OCI-LY3 (cell line): ENCODE data around the gene MDFIC.

Experiments
- H2AFZ ChIP-seq: fragments of 200-600, 300-600 bp; shearing (Covaris generic); 2 replicates; pipeline ENCODE4 v1.6.0; 2014; ENCODE audit warnings: antibody characterized with exemption, low read depth, low read length
- H3K27ac ChIP-seq: fragments of 200-600, 300-600 bp; sonication (generic); 2 replicates; pipeline ENCODE4 v1.5.1; 2014; ENCODE audit warnings: mild to moderate bottlenecking, low read length, moderate library complexity, mixed read lengths
- H3K27me3 ChIP-seq: fragments of 200-600, 300-600 bp; sonication (generic); 2 replicates; pipeline ENCODE4 v1.6.1; 2014; ENCODE audit warnings: low read depth, low read length, mixed read lengths
- H3K36me3 ChIP-seq: fragments of 200-600, 300-600 bp; sonication (generic); replicated peaks from 2 replicates; pipeline ENCODE3; 2014; ENCODE audit warnings: low read depth, low read length, mixed read lengths
- H3K4me1 ChIP-seq: fragments of 300-600, 200-600 bp; sonication (generic); 2 replicates; pipeline ENCODE4 v1.6.1; 2014; ENCODE audit warnings: low read length, mixed read lengths
- H3K4me2 ChIP-seq: fragments of 200-600, 300-600 bp; sonication (generic); 2 replicates; pipeline ENCODE4 v1.6.1; 2014; ENCODE audit warnings: low read length, mixed read lengths
- H3K4me3 ChIP-seq: fragments of 300-600, 200-600 bp; sonication (generic); 2 replicates; pipeline ENCODE4 v1.5.1; 2014; ENCODE audit warnings: antibody characterized with exemption, mild to moderate bottlenecking, low read length, moderate library complexity
- H3K79me2 ChIP-seq: fragments of 300-600, 200-600 bp; shearing (Covaris generic); 2 replicates; pipeline ENCODE4 v1.6.1; 2014; ENCODE audit warnings: mild to moderate bottlenecking, low read length, mixed read lengths
- H3K9ac ChIP-seq: fragments of 300-600, 200-600 bp; shearing (Covaris generic); 2 replicates; pipeline ENCODE4 v1.6.0; 2014; ENCODE audit warnings: mild to moderate bottlenecking, low read length, moderate library complexity
- H3K9me3 ChIP-seq: fragments of 200-600, 300-600 bp; shearing (Covaris generic); 2 replicates; pipeline ENCODE4 v1.6.1; 2014; ENCODE audit warnings: low read length, mixed read lengths; ENCODE audit not compliant: insufficient read depth
- H4K20me1 ChIP-seq: fragments of 200-600, 300-600 bp; sonication (generic); 2 replicates; pipeline ENCODE4 v1.6.1; 2016; ENCODE audit warnings: low read length, mixed read lengths; ENCODE audit not compliant: insufficient read depth
- EZH2phosphoT487 ChIP-seq: fragments of 200-600 bp; shearing (Covaris generic); IDR thresholded peaks from 2 replicates; pipeline ENCODE4 v1.6.1; 2018; ENCODE audit warnings: antibody characterized with exemption, mixed run types, low read depth
- TF ChIP-seq, protein P1 (sequence below): fragments of 200-600, 300-600 bp; sonication (generic); IDR thresholded peaks from 2 replicates; pipeline ENCODE4 v1.5.1; 2014; ENCODE audit warnings: antibody characterized with exemption, low read length, low read depth

The MDFIC gene

GRCh38 chr7:114930829-114931655, 9.1 kb downstream of the MDFIC start:
- Histone ChIP-seq H4K20me1 (peaks cover 10% of the 10 kb centered on the region; the same call in 1 of the 2 replicates), H3K36me3 (peaks cover 13% of the 10 kb centered on the region), H3K4me3 (peak overlapping the region; percentile 72), H3K27ac (peak overlapping the region; percentile 96), H3K9me3 (no peaks in the 10 kb centered on the region), H3K4me1 (peaks cover 94% of the 10 kb centered on the region), H3K27me3 (no peaks in the 10 kb centered on the region), H3K4me2 (peak overlapping the region; percentile 87), H3K79me2 (peaks cover 98% of the 10 kb centered on the region), H2AFZ (no peak overlapping the region), H3K9ac (peak overlapping the region; percentile 91)
- no peak for TF ChIP-seq EZH2phosphoT487
- TF ChIP-seq, protein P1, sequence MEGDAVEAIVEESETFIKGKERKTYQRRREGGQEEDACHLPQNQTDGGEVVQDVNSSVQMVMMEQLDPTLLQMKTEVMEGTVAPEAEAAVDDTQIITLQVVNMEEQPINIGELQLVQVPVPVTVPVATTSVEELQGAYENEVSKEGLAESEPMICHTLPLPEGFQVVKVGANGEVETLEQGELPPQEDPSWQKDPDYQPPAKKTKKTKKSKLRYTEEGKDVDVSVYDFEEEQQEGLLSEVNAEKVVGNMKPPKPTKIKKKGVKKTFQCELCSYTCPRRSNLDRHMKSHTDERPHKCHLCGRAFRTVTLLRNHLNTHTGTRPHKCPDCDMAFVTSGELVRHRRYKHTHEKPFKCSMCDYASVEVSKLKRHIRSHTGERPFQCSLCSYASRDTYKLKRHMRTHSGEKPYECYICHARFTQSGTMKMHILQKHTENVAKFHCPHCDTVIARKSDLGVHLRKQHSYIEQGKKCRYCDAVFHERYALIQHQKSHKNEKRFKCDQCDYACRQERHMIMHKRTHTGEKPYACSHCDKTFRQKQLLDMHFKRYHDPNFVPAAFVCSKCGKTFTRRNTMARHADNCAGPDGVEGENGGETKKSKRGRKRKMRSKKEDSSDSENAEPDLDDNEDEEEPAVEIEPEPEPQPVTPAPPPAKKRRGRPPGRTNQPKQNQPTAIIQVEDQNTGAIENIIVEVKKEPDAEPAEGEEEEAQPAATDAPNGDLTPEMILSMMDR: no peak

DNA sequence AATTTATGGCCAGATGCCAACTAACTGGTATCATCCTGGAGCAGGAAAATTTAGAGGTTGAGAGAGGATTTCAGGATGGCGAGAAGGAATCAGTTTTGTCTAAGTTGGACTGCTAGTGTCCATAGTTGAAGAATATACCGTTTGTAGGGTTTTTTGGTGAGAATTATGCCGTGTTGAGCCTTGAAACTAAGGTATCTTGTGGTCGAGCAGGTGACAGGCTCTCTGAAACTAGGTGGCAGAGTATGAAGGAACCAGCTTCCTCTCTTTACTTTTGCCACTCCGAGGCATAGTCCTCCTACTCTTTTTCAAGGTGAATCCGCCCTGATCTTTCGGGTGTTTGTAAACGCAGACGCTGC, 9.7 kb downstream of the MDFIC start:
- Histone ChIP-seq H3K27ac (peak overlapping the region; percentile 96), H3K4me1 (peaks cover 94% of the 10 kb centered on the region), H3K4me3 (peak overlapping the region; percentile 72), H3K4me2 (peak overlapping the region; percentile 87), H4K20me1 (peaks cover 14% of the 10 kb centered on the region; the same call in 1 of the 2 replicates), H3K9me3 (no peaks in the 10 kb centered on the region), H2AFZ (no peak overlapping the region), H3K79me2 (peaks cover 98% of the 10 kb centered on the region), H3K36me3 (peaks cover 11% of the 10 kb centered on the region), H3K27me3 (no peaks in the 10 kb centered on the region), H3K9ac (peak overlapping the region; percentile 91)
- TF ChIP-seq, protein P1: peak; percentile 27; the same call in 1 of the 2 replicates
- TF ChIP-seq EZH2phosphoT487: no peak

- peak overlapping the region; percentile 96 for H3K27ac ChIP-seq
- H3K9me3 ChIP-seq: no peaks in the 10 kb centered on the region
- peaks cover 98% of the 10 kb centered on the region for H3K79me2 ChIP-seq
- peaks cover 20% of the 10 kb centered on the region; the same call in 1 of the 2 replicates for H4K20me1 ChIP-seq
- peak overlapping the region; percentile 72 for H3K4me3 ChIP-seq
- TF ChIP-seq EZH2phosphoT487: no peak
- TF ChIP-seq, protein P1: no peak
- peak overlapping the region; percentile 87 for H3K4me2 ChIP-seq
- H3K27me3 ChIP-seq: no peaks in the 10 kb centered on the region
- H2AFZ ChIP-seq: no peak overlapping the region
- H3K4me1 ChIP-seq: peaks cover 88% of the 10 kb centered on the region
- peak overlapping the region; percentile 91 for H3K9ac ChIP-seq
- peaks cover 16% of the 10 kb centered on the region for H3K36me3 ChIP-seq
Observed at GRCh38 chr7:114932991-114933390, 11.1 kb downstream of the MDFIC start.

DNA sequence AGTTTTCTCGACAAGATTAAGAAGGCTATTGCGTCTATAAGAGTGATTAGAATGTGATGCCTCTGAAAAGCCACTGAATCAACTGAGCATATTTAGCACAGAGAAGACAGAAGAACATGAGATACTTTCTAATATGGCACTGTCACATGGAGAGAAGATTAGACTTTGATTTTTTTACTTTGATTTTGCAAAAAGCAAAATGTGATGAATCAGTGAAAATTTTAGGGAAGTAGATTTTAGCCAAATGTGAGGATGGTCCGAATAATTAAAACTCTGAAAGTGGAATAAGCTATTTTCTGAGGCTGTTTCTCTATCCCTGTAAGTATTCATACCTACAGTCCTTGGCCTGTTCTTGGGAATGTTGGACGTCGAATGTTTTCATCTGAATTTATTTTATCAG, 11.8 kb downstream of the MDFIC start:
- H3K9ac ChIP-seq: peak overlapping the region; percentile 91
- peaks cover 98% of the 10 kb centered on the region for H3K79me2 ChIP-seq
- no peak for TF ChIP-seq EZH2phosphoT487
- TF ChIP-seq, protein P1: no peak
- H3K4me2 ChIP-seq: peak overlapping the region; percentile 87
- peak overlapping the region; percentile 96 for H3K27ac ChIP-seq
- peaks cover 20% of the 10 kb centered on the region; the same call in 1 of the 2 replicates for H4K20me1 ChIP-seq
- H3K27me3 ChIP-seq: no peaks in the 10 kb centered on the region
- peak overlapping the region; percentile 72 for H3K4me3 ChIP-seq
- H2AFZ ChIP-seq: no peak overlapping the region
- no peaks in the 10 kb centered on the region for H3K9me3 ChIP-seq
- H3K4me1 ChIP-seq: peaks cover 86% of the 10 kb centered on the region
- H3K36me3 ChIP-seq: peaks cover 20% of the 10 kb centered on the region
